Purkinje cell (primary cell): ENCODE measurements around the gene HTR3B. TPM values are rescaled to one million over a fixed set of nuclear protein-coding genes. Genes with fewer than 3 reads are reported as not detected.

ENCODE experiments used
- polyA plus RNA-seq: library from polyadenylated mRNA; unstranded; fragments of >200 nt; fragmentation: Nextera tagmentation; gene quantifications from 2 replicates; pipeline ENCODE4 v1.2.1, GENCODE V29; 2014

The HTR3B gene
- not detected in 2 replicates for polyA plus RNA-seq

GRCh38 chr11:113904379-113905101, at the start of gene HTR3B:
HTR3B (plus strand) TSS chr11:113904796; CDS start chr11:113904934, 138 bp downstream.

GRCh38 chr11:113875234-113876073, 29.1 kb upstream of the HTR3B start, which contains the start of gene USP28:
USP28 (minus strand) TSS chr11:113875572; CDS start chr11:113875501, 71 bp downstream.

GRCh38 chr11:113974741-113975470, 70.3 kb downstream of the HTR3B start, which contains the start of gene HTR3A:
HTR3A (plus strand) TSS chr11:113975108; CDS start chr11:113975326, 218 bp downstream.

Other genes with a start within 250 kb of the HTR3B start
- gene TMPRSS5, start 198.5 kb upstream of the HTR3B start, polyA plus RNA-seq, result 2.2 TPM in 1 of 2 replicates, not detected in the other
- 9.5 and 13.6 TPM in 2 replicates for gene ZW10, start 131.1 kb upstream of the HTR3B start, polyA plus RNA-seq
- not detected in 2 replicates for gene CLDN25, start 125.0 kb upstream of the HTR3B start, polyA plus RNA-seq
- gene USP28, start 29.2 kb upstream of the HTR3B start, polyA plus RNA-seq, result 4.9 and 7.9 TPM in 2 replicates
- gene HTR3A, start 70.3 kb downstream of the HTR3B start, polyA plus RNA-seq, result not detected in 2 replicates
- gene ZBTB16, start 154.9 kb downstream of the HTR3B start, polyA plus RNA-seq, result 7.4 TPM in 1 of 2 replicates, not detected in the other